ENCODE results near the gene CCDC197.

CCDC197 gene

DNA sequence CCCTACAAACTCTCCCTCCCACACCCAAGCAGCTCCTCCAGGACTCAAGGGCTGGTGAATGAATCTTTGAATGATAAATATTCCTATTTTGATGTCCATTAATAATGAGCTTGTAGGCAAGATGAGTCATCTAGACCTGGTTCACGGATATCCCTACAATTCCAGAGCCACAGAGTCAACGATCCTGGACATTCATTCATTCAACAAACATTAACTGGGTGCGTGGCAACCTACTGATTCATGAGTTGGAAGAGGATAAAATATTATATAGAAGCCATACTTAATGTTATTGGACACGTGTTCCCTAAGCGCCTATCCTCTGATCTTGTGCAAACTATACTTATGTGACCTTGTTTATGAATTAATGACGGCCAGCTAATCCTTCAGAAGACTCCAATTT lies 28.6 kb downstream of the CCDC197 start:
- no peak for TF ChIP-seq EZH2phosphoT487 (conservative IDR thresholded peaks at IDR 0.05; ENCODE audit: low read length)
- TF ChIP-seq, protein P1, sequence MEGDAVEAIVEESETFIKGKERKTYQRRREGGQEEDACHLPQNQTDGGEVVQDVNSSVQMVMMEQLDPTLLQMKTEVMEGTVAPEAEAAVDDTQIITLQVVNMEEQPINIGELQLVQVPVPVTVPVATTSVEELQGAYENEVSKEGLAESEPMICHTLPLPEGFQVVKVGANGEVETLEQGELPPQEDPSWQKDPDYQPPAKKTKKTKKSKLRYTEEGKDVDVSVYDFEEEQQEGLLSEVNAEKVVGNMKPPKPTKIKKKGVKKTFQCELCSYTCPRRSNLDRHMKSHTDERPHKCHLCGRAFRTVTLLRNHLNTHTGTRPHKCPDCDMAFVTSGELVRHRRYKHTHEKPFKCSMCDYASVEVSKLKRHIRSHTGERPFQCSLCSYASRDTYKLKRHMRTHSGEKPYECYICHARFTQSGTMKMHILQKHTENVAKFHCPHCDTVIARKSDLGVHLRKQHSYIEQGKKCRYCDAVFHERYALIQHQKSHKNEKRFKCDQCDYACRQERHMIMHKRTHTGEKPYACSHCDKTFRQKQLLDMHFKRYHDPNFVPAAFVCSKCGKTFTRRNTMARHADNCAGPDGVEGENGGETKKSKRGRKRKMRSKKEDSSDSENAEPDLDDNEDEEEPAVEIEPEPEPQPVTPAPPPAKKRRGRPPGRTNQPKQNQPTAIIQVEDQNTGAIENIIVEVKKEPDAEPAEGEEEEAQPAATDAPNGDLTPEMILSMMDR (IDR thresholded peaks at IDR 0.05; ENCODE audit: insufficient read depth, low read length, poor library complexity, severe bottlenecking), result no peak
- no peaks in the 10 kb centered on the region for H3K27me3 ChIP-seq (ENCODE audit: low read length)
- H3K36me3 ChIP-seq (ENCODE audit: low read length), result no peaks in the 10 kb centered on the region
- H2AFZ ChIP-seq (ENCODE audit: low read depth, low read length, severe bottlenecking), result peak overlapping the region; percentile 36
- no peaks in the 10 kb centered on the region for H3K9me3 ChIP-seq (ENCODE audit: insufficient read depth, low read length)
- no peaks in the 10 kb centered on the region for H3F3A ChIP-seq (ENCODE audit: insufficient read depth)
- no peaks in the 10 kb centered on the region for H3K9me2 ChIP-seq (replicated peaks; ENCODE audit: insufficient read depth, low read length)
- no peaks in the 10 kb centered on the region for H3K79me2 ChIP-seq (ENCODE audit: insufficient read depth, low read length)
- H3K9ac ChIP-seq (ENCODE audit: low read length), result no peak overlapping the region
- no peak overlapping the region for H3K27ac ChIP-seq (ENCODE audit: low read depth, low read length)
- H3K4me2 ChIP-seq (ENCODE audit: low read depth, low read length, poor library complexity, severe bottlenecking), result peak overlapping the region; percentile 53
- no peak overlapping the region for H3K4me3 ChIP-seq (ENCODE audit: insufficient read depth, low read length, poor library complexity, severe bottlenecking)
- H4K20me1 ChIP-seq (ENCODE audit: low read depth, low read length), result no peaks in the 10 kb centered on the region

DNA sequence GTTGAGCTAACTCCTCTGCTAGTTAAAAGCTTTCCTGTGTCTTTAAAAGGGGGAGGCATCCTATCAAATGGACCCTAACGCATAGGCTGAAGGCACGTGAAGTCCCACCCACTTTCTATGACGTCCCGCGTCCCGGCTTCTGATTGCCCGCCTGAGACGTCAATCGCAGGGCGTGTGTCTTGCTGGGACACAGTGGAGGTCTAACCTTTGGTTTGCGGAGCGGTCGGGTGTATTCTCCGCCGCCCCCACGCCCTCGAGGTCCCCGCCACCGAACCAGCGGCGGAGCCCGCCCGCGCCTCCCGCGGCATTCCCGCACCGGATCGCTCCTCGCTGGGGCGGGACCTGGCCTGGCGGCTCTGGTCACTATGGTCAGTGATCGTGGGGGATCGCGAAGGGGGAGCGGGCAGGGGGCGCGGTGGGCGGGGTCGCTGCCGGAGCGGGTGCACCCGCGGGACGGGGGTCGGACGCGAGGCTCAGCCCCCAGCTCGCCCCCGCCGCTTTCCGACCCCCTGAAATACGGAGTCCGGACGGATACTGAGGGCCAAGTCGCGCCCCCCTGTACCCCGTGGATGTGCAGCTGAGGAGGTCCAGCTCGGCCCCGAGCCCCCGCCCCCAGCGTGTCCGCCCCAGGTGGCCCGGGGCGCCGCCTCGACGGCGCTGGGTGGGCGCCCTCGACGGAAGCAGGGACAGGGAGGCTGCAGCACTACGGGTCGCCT lies 29.2 kb downstream of the CCDC197 start, which contains the start of gene OTUB2:
OTUB2 (plus strand) TSS at position 168 of the 716 bp plus-strand sequence; CDS start at position 366, 198 bp downstream.
- Histone ChIP-seq H3K79me2 (ENCODE audit: insufficient read depth, low read length) (no peaks in the 10 kb centered on the region), H3K9ac (ENCODE audit: low read length) (peak within 1 kb of the TSS; percentile 40)

DNA sequence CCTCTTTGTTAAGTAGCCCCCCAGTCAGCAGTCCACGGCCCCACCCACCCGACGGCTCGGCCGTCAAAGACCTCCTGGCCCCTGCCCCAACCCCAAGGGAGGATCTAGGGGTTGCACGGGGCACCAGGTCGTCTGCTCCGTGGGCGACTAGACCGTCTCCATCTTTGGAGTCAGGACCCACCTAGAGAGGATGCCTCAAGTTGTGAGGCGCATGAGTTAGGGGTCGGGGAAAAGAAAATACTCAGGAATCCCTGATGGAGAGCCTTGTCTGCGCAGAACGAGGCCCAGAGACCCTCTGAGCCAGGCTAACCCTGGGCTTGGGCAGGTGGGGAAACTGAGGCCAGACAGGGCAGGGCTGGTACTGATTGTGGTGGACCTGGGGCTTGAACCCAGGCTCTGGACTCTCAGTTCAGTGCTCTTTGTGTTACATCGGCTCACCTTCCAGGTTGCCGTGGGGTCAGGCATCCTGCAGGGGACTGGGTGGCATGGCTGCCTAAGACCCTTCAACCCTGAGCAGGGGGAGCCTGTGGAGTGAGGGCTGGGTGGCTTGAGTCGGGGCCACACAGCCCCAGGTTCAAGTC lies 29.9 kb downstream of the CCDC197 start:
- no peaks in the 10 kb centered on the region for H3K9me2 ChIP-seq (replicated peaks; ENCODE audit: insufficient read depth, low read length)
- no peaks in the 10 kb centered on the region for H3K36me3 ChIP-seq (ENCODE audit: low read length)
- H3K79me2 ChIP-seq (ENCODE audit: insufficient read depth, low read length), result no peaks in the 10 kb centered on the region
- H3K9me3 ChIP-seq (ENCODE audit: insufficient read depth, low read length), result no peaks in the 10 kb centered on the region
- no peaks in the 10 kb centered on the region for H3F3A ChIP-seq (ENCODE audit: insufficient read depth)
- H3K9ac ChIP-seq (ENCODE audit: low read length), result no peak overlapping the region
- no peak for TF ChIP-seq EZH2phosphoT487 (conservative IDR thresholded peaks at IDR 0.05; ENCODE audit: low read length)
- TF ChIP-seq, protein P1 (IDR thresholded peaks at IDR 0.05; ENCODE audit: insufficient read depth, low read length, poor library complexity, severe bottlenecking), result no peak
- H4K20me1 ChIP-seq (ENCODE audit: low read depth, low read length), result no peaks in the 10 kb centered on the region
- H2AFZ ChIP-seq (ENCODE audit: low read depth, low read length, severe bottlenecking), result no peak overlapping the region
- no peak overlapping the region for H3K27ac ChIP-seq (ENCODE audit: low read depth, low read length)
- no peak overlapping the region for H3K4me3 ChIP-seq (ENCODE audit: insufficient read depth, low read length, poor library complexity, severe bottlenecking)
- no peaks in the 10 kb centered on the region for H3K27me3 ChIP-seq (ENCODE audit: low read length)
- peak overlapping the region; percentile 53 for H3K4me2 ChIP-seq (ENCODE audit: low read depth, low read length, poor library complexity, severe bottlenecking)

More for the DNA sequence above, 29.2 kb downstream of the CCDC197 start, which contains the start of gene OTUB2:
- H3K27me3 ChIP-seq (ENCODE audit: low read length), result no peaks in the 10 kb centered on the region
- H4K20me1 ChIP-seq (ENCODE audit: low read depth, low read length), result no peaks in the 10 kb centered on the region
- H3F3A ChIP-seq (ENCODE audit: insufficient read depth), result no peaks in the 10 kb centered on the region
- H3K9me2 ChIP-seq (replicated peaks; ENCODE audit: insufficient read depth, low read length), result no peaks in the 10 kb centered on the region
- no peaks in the 10 kb centered on the region for H3K9me3 ChIP-seq (ENCODE audit: insufficient read depth, low read length)
- H3K4me2 ChIP-seq (ENCODE audit: low read depth, low read length, poor library complexity, severe bottlenecking), result peak within 1 kb of the TSS; percentile 53
- peak within 1 kb of the TSS; percentile 59 for H3K4me3 ChIP-seq (ENCODE audit: insufficient read depth, low read length, poor library complexity, severe bottlenecking)
- no peak within 1 kb of the TSS for H3K27ac ChIP-seq (ENCODE audit: low read depth, low read length)
- H2AFZ ChIP-seq (ENCODE audit: low read depth, low read length, severe bottlenecking), result peak within 1 kb of the TSS; percentile 66
- no peaks in the 10 kb centered on the region for H3K36me3 ChIP-seq (ENCODE audit: low read length)
- TF ChIP-seq, protein P1 (IDR thresholded peaks at IDR 0.05; ENCODE audit: insufficient read depth, low read length, poor library complexity, severe bottlenecking), result no peak
- no peak for TF ChIP-seq EZH2phosphoT487 (conservative IDR thresholded peaks at IDR 0.05; ENCODE audit: low read length)

Data from SU-DHL-6 (cell line).